ENCODE data around the gene PLEKHG5. TPM values are rescaled to one million over a fixed set of nuclear protein-coding genes. Genes with fewer than 3 reads are reported as not detected.

The PLEKHG5 gene
- total and polyA plus RNA-seq, 2 donors (not counting 1 experiment from before 2014, with no cell fraction given): 0.13 to 0.20 TPM

GRCh38 chr1:6445062-6445763 is 46.3 kb downstream of the PLEKHG5 start:
- POLR2A ChIA-PET: no interaction called here
- CTCF ChIA-PET: no interaction called here
- no peak overlapping the region for H3K27ac Mint-ChIP-seq
- H3K4me1 Mint-ChIP-seq: peaks cover 21% of the 10 kb centered on the region
- no peak overlapping the region for H3K4me2 ChIP-seq (replicated peaks; ENCODE audit: low read depth, low read length, poor library complexity, severe bottlenecking)
- H3K27ac ChIP-seq (ENCODE audit: low read length in 2 of 2): no peak overlapping the region
- H3K4me3 Mint-ChIP-seq: peak overlapping the region; percentile 27
- no peaks in the 10 kb centered on the region for H4K20me1 ChIP-seq (ENCODE audit: control insufficient read depth, insufficient read depth, low read length, poor library complexity, severe bottlenecking)
- H3K9ac ChIP-seq (ENCODE audit: low read length): no peak overlapping the region
- ATAC-seq (ENCODE audit: low read depth) (no peak), DNase-seq (no peak)
- H3K27me3 Mint-ChIP-seq: peaks cover 41% of the 10 kb centered on the region
- H3K9me3 Mint-ChIP-seq (ENCODE audit: insufficient read depth): no peaks in the 10 kb centered on the region
- no peaks in the 10 kb centered on the region for H3K36me3 ChIP-seq (replicated peaks in 1 of 2; ENCODE audit: control extremely low read depth in 1 of 2, control insufficient read depth in 1 of 2, extremely low read depth in 1 of 2, insufficient read depth in 2 of 2, low read length in 1 of 2)
- H3K79me2 ChIP-seq (ENCODE audit: control insufficient read depth, insufficient read depth, low read length): no peaks in the 10 kb centered on the region
- H3K4me3 ChIP-seq (ENCODE audit: control extremely low read depth in 1 of 5, extremely low read depth in 1 of 5, insufficient read depth in 1 of 5, low read depth in 2 of 5, low read length in 4 of 5): no peak overlapping the region
- H3K27me3 ChIP-seq (replicated peaks in 1 of 4; ENCODE audit: control extremely low read depth in 1 of 4, control insufficient read depth in 3 of 4, insufficient read depth in 4 of 4, low read length in 3 of 4): peaks cover 0 to 61% (median 24%) of the 10 kb centered on the region in 4 experiments
- peaks cover 0 to 9% (median 0%) of the 10 kb centered on the region in 3 donors for H3K9me3 ChIP-seq (ENCODE audit: control extremely low read depth in 1 of 3, control insufficient read depth in 2 of 3, insufficient read depth in 1 of 3, low read length in 2 of 3)
- 66% methylated on average over 11 of the region's 19 CpGs for WGBS (ENCODE audit: insufficient coverage)
- TF ChIP-seq EZH2 (IDR thresholded peaks at IDR 0.05; ENCODE audit: borderline replicate concordance, insufficient read depth, low read depth, low read length, poor library complexity, severe bottlenecking) (no peak), CTCF (IDR thresholded peaks at IDR 0.05) (peak; percentile 25)
- H3K4me1 ChIP-seq (ENCODE audit: control insufficient read depth in 2 of 2, insufficient read depth in 2 of 2, low read length in 2 of 2): peaks cover 15 to 22% of the 10 kb centered on the region in 2 donors
- no peak overlapping the region for H2AFZ ChIP-seq (ENCODE audit: insufficient read depth, low read depth, low read length, poor library complexity, severe bottlenecking)
- intact Hi-C loops (cut with micrococcal nuclease): no loop called here

- Histone ChIP-seq H4K20me1 (ENCODE audit: control insufficient read depth, insufficient read depth, low read length, poor library complexity, severe bottlenecking) (no peaks in the 10 kb centered on the region), H3K9me3 (ENCODE audit: control extremely low read depth in 1 of 3, control insufficient read depth in 2 of 3, insufficient read depth in 1 of 3, low read length in 2 of 3) (peaks cover 0 to 9% (median 0%) of the 10 kb centered on the region in 3 donors), H2AFZ (ENCODE audit: insufficient read depth, low read depth, low read length, poor library complexity, severe bottlenecking) (no peak overlapping the region), H3K36me3 (replicated peaks in 1 of 2; ENCODE audit: control extremely low read depth in 1 of 2, control insufficient read depth in 1 of 2, extremely low read depth in 1 of 2, insufficient read depth in 2 of 2, low read length in 1 of 2) (no peaks in the 10 kb centered on the region), H3K27me3 (replicated peaks in 1 of 4; ENCODE audit: control extremely low read depth in 1 of 4, control insufficient read depth in 3 of 4, insufficient read depth in 4 of 4, low read length in 3 of 4) (peaks cover 0 to 62% (median 21%) of the 10 kb centered on the region in 4 experiments), H3K4me1 (ENCODE audit: control insufficient read depth in 2 of 2, insufficient read depth in 2 of 2, low read length in 2 of 2) (peaks cover 18 to 26% of the 10 kb centered on the region in 2 donors), H3K4me2 (replicated peaks; ENCODE audit: low read depth, low read length, poor library complexity, severe bottlenecking) (no peak overlapping the region), H3K4me3 (ENCODE audit: control extremely low read depth in 1 of 5, extremely low read depth in 1 of 5, insufficient read depth in 1 of 5, low read depth in 2 of 5, low read length in 4 of 5) (no peak overlapping the region), H3K9ac (ENCODE audit: low read length) (no peak overlapping the region), H3K27ac (ENCODE audit: low read length in 2 of 2) (no peak overlapping the region), H3K79me2 (ENCODE audit: control insufficient read depth, insufficient read depth, low read length) (no peaks in the 10 kb centered on the region)
- no peaks in the 10 kb centered on the region for H3K9me3 Mint-ChIP-seq (ENCODE audit: insufficient read depth)
- intact Hi-C loops (cut with micrococcal nuclease): no loop called here
- DNase-seq (no peak), ATAC-seq (ENCODE audit: low read depth) (no peak)
- H3K27me3 Mint-ChIP-seq: peaks cover 37% of the 10 kb centered on the region
- ChIA-PET CTCF (no interaction called here), POLR2A (no interaction called here)
- H3K4me3 Mint-ChIP-seq: no peak overlapping the region
- H3K27ac Mint-ChIP-seq: no peak overlapping the region
- peaks cover 19% of the 10 kb centered on the region for H3K4me1 Mint-ChIP-seq
- 94% methylated on average over 13 of the region's 15 CpGs for WGBS (ENCODE audit: insufficient coverage)
- no peak for TF ChIP-seq CTCF (IDR thresholded peaks at IDR 0.05)
- no peak for TF ChIP-seq EZH2 (IDR thresholded peaks at IDR 0.05; ENCODE audit: borderline replicate concordance, insufficient read depth, low read depth, low read length, poor library complexity, severe bottlenecking)
Observed at GRCh38 chr1:6444377-6444776, 47.1 kb downstream of the PLEKHG5 start.

Measured in B cell (primary cell).